ENCODE results near the gene PRSS27.

The PRSS27 gene

DNA sequence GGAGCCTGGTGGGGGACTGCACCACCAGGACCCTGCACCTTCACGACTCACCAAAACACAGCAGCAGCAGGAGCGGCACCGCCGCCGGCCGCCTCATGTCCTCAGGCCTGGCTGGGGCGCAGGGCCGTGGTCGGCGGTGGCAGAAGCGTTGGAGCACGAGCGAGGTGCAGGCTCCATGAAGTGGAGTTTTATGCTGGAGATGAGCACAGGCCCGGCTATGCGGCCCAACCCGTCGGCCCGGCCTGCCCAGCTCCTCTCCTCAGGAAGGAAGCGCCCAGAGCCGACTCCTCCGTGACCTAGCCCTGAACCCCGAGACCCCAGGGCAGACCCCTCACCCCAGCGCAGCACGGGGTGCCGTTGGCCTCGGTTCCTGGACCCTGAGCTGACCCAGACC is at the start of gene PRSS27:
Gene PRSS27, minus strand, starts transcription at position 161 of the 394 bp plus-strand sequence. Its CDS starts 64 bp downstream, at position 97.
- no peak for DNase-seq

GRCh38 chr16:2769675-2770056 is 49.6 kb upstream of the PRSS27 start:
- DNase-seq: no peak

DNA sequence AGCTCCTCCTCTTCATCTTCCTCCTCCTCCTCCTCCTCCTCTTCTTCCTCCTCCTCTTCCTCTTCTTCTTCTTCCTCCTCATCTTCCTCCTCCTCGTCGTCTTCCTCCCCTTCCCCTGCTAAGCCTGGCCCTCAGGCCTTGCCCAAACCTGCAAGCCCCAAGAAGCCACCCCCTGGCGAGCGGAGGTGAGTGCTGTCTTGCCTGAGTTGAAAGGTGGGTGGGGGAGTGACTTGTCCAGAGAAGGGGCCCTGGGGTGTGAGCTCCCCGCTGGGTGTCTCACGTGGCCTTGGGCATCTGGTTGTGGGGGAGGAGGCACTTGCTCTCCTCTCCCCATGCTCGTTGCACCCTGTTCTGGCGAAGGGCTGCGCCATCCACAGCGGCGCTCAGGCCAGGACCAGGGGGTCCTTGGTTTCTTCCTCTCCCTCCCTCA is 49.1 kb upstream of the PRSS27 start:
- no peak for DNase-seq

DNA sequence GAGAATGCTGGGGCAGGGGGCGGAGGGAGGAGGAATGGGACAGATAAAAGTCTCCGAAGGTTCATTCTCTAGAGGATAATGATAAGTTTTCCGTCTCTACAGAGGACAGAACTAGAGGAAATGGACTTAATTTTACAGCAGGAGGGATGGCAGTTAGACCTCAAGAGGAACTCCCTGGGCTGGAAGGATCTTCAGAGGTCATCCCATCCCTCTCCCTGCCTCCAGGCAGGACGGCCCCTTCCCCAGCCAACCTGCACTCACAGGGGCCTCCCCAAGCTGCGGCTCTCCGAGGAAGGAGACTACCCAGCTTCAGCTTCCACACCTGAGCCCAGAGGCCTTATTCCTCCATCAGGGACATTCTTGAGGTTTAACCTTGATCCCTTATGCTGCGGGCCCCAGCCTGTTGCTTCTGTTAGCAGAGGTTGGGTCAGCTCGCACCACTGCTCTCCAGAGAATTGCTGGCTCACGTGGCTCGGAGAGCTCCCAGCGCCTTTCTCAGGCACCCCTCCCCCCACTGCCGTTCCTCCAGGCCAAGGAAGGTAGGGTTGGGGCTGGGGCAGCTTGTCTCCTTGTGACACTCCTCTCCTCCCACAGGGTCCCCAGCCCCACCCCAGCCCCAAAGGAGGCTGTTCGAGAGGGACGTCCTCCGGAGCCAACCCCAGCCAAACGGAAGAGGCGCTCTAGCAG is 48.5 kb upstream of the PRSS27 start:
- no peak for DNase-seq

DNA sequence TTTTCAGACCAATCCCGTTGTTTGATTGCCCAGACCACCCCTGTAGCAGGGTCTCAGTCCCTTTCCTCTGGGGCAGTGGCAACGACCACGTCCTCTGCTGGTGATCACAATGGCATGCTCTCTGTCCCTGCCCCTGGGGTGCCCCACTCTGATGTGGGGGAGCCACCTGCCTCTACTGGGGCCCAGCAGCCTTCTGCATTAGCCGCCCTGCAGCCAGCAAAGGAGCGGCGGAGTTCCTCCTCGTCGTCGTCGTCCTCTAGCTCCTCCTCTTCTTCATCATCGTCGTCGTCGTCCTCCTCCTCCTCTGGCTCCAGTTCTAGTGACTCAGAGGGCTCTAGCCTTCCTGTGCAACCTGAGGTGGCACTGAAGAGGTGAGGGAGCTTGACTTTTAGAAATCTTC is 47.9 kb upstream of the PRSS27 start:
- no peak for DNase-seq

DNA sequence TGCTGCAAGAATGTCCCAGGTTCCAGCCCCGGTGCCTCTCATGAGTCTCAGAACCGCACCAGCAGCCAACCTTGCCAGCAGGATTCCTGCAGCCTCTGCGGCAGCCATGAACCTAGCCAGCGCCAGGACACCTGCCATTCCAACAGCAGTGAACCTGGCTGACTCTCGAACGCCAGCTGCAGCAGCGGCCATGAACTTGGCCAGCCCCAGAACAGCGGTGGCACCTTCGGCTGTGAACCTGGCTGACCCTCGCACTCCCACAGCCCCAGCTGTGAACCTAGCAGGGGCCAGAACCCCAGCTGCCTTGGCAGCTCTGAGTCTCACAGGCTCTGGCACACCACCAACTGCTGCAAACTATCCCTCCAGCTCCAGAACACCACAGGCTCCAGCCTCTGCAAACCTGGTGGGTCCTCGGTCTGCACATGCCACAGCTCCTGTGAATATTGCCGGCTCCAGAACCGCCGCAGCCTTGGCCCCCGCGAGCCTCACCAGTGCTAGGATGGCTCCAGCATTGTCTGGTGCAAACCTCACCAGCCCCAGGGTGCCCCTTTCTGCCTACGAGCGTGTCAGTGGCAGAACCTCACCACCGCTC is 47.2 kb upstream of the PRSS27 start:
- DNase-seq: no peak

DNA sequence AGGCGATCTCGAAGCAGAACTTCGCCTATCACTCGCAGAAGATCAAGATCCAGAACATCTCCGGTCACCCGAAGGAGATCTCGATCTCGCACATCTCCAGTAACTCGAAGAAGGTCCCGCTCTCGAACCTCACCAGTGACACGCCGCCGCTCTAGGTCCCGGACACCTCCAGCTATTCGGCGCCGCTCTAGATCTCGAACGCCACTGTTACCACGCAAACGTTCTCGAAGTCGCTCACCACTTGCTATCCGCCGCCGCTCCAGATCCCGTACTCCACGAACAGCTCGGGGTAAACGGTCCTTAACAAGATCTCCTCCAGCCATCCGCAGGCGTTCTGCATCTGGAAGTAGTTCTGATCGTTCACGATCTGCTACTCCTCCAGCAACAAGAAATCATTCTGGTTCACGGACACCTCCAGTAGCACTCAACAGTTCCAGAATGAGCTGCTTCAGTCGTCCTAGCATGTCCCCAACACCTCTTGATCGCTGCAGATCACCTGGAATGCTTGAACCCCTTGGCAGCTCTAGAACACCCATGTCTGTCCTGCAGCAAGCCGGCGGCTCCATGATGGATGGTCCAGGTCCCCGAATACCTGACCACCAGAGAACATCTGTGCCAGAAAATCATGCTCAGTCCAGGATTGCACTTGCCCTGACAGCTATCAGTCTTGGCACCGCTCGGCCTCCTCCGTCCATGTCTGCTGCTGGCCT is 46.6 kb upstream of the PRSS27 start:
- DNase-seq: no peak

- DNase-seq: no peak
Observed at GRCh38 chr16:2765462-2766404, 45.7 kb upstream of the PRSS27 start.

- DNase-seq: no peak
Observed at GRCh38 chr16:2764718-2765117, 44.7 kb upstream of the PRSS27 start.

GRCh38 chr16:2763173-2763572 is 43.1 kb upstream of the PRSS27 start:
- DNase-seq: no peak

DNA sequence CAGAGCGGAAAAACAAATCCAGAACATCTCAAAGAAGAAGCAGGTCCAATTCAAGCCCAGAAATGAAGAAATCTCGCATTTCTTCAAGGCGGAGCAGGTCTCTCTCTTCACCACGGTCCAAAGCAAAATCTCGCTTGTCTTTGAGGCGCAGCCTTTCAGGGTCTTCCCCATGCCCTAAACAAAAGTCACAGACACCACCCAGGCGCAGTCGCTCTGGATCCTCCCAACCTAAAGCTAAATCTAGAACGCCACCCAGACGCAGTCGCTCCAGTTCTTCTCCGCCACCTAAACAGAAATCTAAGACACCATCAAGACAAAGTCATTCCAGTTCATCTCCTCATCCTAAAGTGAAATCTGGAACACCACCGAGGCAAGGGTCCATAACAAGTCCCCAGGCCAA is 42.7 kb upstream of the PRSS27 start:
- DNase-seq: no peak

DNA sequence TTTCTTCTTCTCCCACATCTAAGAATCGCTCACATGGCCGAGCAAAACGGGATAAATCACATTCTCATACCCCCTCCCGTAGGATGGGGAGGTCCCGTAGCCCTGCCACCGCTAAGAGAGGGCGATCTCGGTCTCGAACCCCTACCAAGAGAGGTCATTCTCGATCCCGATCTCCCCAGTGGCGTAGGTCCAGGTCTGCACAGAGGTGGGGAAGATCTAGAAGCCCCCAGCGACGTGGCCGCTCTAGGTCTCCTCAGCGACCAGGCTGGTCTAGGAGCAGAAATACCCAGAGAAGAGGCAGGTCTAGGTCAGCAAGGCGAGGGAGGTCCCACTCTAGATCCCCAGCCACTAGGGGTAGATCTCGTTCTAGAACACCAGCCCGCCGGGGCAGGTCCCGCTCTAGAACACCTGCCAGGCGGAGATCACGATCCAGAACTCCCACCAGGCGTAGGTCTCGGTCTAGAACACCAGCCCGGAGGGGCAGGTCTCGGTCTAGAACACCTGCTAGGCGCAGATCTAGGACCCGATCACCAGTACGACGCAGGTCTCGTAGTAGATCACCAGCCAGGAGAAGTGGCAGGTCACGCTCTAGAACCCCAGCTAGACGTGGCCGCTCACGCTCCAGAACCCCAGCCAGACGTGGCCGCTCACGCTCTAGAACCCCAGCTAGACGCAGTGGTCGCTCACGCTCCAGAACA is 42.0 kb upstream of the PRSS27 start:
- no peak for DNase-seq

DNA sequence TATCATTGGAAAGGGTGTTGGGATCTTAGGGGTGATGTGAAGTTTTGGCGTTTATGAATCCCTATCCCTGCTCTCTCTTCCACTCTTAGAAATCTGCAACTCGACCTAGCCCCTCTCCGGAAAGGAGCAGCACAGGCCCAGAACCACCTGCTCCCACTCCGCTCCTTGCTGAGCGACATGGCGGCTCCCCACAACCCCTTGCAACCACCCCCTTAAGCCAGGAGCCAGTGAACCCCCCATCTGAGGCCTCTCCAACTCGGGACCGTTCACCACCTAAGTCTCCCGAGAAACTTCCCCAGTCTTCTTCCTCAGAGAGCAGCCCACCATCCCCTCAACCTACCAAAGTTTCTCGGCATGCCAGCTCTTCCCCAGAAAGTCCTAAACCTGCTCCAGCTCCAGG is 41.4 kb upstream of the PRSS27 start:
- no peak for DNase-seq

- no peak for DNase-seq
Observed at GRCh38 chr16:2757344-2757743, 37.3 kb upstream of the PRSS27 start.

GRCh38 chr16:2756288-2757015 is 36.4 kb upstream of the PRSS27 start:
- no peak for DNase-seq

- no peak for DNase-seq
Observed at GRCh38 chr16:2755158-2755557, 35.1 kb upstream of the PRSS27 start.

GRCh38 chr16:2753733-2754020 is 33.7 kb upstream of the PRSS27 start:
- DNase-seq: no peak

GRCh38 chr16:2752850-2753732 is 33.1 kb upstream of the PRSS27 start:
- peak; percentile 63 to 88 for DNase-seq

- peak; percentile 95 to 97 for DNase-seq
Observed at GRCh38 chr16:2752035-2752849, 32.2 kb upstream of the PRSS27 start, which contains the start of gene SRRM2. Gene SRRM2 (plus strand): TSS chr16:2752638. CDS start chr16:2756365, 3,727 bp downstream.

- DNase-seq: peak; percentile 87 to 89
Observed at GRCh38 chr16:2751577-2752034, 31.6 kb upstream of the PRSS27 start.

All from NCI-H446 (cell line).